Neural crest cell (in vitro differentiated cells): ENCODE data around the gene ATP6V1E1. TPM values are rescaled to one million over a fixed set of nuclear protein-coding genes. Genes with fewer than 3 reads are reported as not detected.
A peak's percentile ranks its signal among the peaks of the same experiment; 100 is the strongest.

Experiments
- DNase-seq: peaks from one replicate; pipeline ENCODE4 v3.0.0; 2021; ENCODE audit warnings: low read depth, mixed read lengths, low spot score
- H3K27ac Mint-ChIP-seq: one replicate; pipeline ENCODE4 v1.8.0; 2021; ENCODE audit warnings: mild to moderate bottlenecking, mixed read lengths; ENCODE audit not compliant: unreplicated experiment
- H3K27me3 Mint-ChIP-seq: 2 replicates; pipeline ENCODE4 v1.8.0; 2021; ENCODE audit warnings: low read depth, mild to moderate bottlenecking, mixed read lengths
- H3K36me3 Mint-ChIP-seq: 2 replicates; pipeline ENCODE4 v1.8.0; 2021; ENCODE audit warnings: low read depth, mild to moderate bottlenecking, mixed read lengths
- H3K4me1 Mint-ChIP-seq: 2 replicates; pipeline ENCODE4 v1.8.0; 2021; ENCODE audit warnings: mixed read lengths
- H3K4me3 Mint-ChIP-seq: one replicate; pipeline ENCODE4 v1.8.0; 2021; ENCODE audit warnings: mild to moderate bottlenecking, mixed read lengths
- H3K9me3 Mint-ChIP-seq: 2 replicates; pipeline ENCODE4 v1.8.0; 2021; ENCODE audit warnings: mixed read lengths
- CTCF ChIP-seq: fragments of 200-600 bp; sonication (generic); conservative IDR thresholded peaks from 2 replicates; pipeline ENCODE4 v1.5.0; 2021; ENCODE audit warnings: antibody characterized with exemption, mild to moderate bottlenecking
- total RNA-seq: library from RNA; stranded (reverse); gene quantifications from 2 replicates; pipeline ENCODE4 v1.2.1, GENCODE V29; 2021

ATP6V1E1 gene
- total RNA-seq, 1 donor from 2014 or later: 63.9 TPM

GRCh38 chr22:17633217-17633997 lies 4.9 kb upstream of the ATP6V1E1 start:
- H3K27me3 Mint-ChIP-seq: no peaks in the 10 kb centered on the region
- no peaks in the 10 kb centered on the region for H3K9me3 Mint-ChIP-seq
- peak overlapping the region; percentile 29 for H3K4me3 Mint-ChIP-seq
- H3K4me1 Mint-ChIP-seq: peaks cover 18% of the 10 kb centered on the region
- no peak overlapping the region for H3K27ac Mint-ChIP-seq
- DNase-seq: no peak
- H3K36me3 Mint-ChIP-seq: no peaks in the 10 kb centered on the region
- no peak for TF ChIP-seq CTCF

- no peak for TF ChIP-seq CTCF
- no peak for DNase-seq
- no peaks in the 10 kb centered on the region for H3K9me3 Mint-ChIP-seq
- no peaks in the 10 kb centered on the region for H3K27me3 Mint-ChIP-seq
- peaks cover 10% of the 10 kb centered on the region for H3K4me1 Mint-ChIP-seq
- H3K36me3 Mint-ChIP-seq: no peaks in the 10 kb centered on the region
- no peak overlapping the region for H3K27ac Mint-ChIP-seq
- peak overlapping the region; percentile 69 for H3K4me3 Mint-ChIP-seq
These were observed 2.6 kb upstream of the ATP6V1E1 start for GRCh38 chr22:17631076-17631565.

GRCh38 chr22:17629641-17630040 lies 1.1 kb upstream of the ATP6V1E1 start:
- peaks cover 10% of the 10 kb centered on the region for H3K4me1 Mint-ChIP-seq
- H3K27me3 Mint-ChIP-seq: no peaks in the 10 kb centered on the region
- H3K27ac Mint-ChIP-seq: no peak overlapping the region
- no peak for TF ChIP-seq CTCF
- H3K9me3 Mint-ChIP-seq: no peaks in the 10 kb centered on the region
- DNase-seq: no peak
- peak overlapping the region; percentile 96 for H3K4me3 Mint-ChIP-seq
- H3K36me3 Mint-ChIP-seq: no peaks in the 10 kb centered on the region

GRCh38 chr22:17629173-17629489 lies 582 bp upstream of the ATP6V1E1 start:
- no peak for TF ChIP-seq CTCF
- peak overlapping the region; percentile 96 for H3K4me3 Mint-ChIP-seq
- H3K4me1 Mint-ChIP-seq: peaks cover 10% of the 10 kb centered on the region
- no peaks in the 10 kb centered on the region for H3K36me3 Mint-ChIP-seq
- DNase-seq: no peak
- no peaks in the 10 kb centered on the region for H3K9me3 Mint-ChIP-seq
- H3K27me3 Mint-ChIP-seq: no peaks in the 10 kb centered on the region
- peak overlapping the region; percentile 97 for H3K27ac Mint-ChIP-seq

GRCh38 chr22:17627961-17628405 lies 566 bp downstream of the ATP6V1E1 start:
- no peaks in the 10 kb centered on the region for H3K36me3 Mint-ChIP-seq
- no peak for DNase-seq
- H3K4me3 Mint-ChIP-seq: peak overlapping the region; percentile 96
- H3K9me3 Mint-ChIP-seq: no peaks in the 10 kb centered on the region
- peaks cover 10% of the 10 kb centered on the region for H3K4me1 Mint-ChIP-seq
- TF ChIP-seq CTCF: no peak
- H3K27me3 Mint-ChIP-seq: no peaks in the 10 kb centered on the region
- H3K27ac Mint-ChIP-seq: peak overlapping the region; percentile 97
